ENCODE measurements around the gene TXNDC5. TPM values are rescaled to one million over a fixed set of nuclear protein-coding genes. Genes with fewer than 3 reads are reported as not detected.
A peak's percentile ranks its signal among the peaks of the same experiment; 100 is the strongest.
"Not testable (repeated sequence)": the region's sequence is repeated elsewhere in the genome, so short reads cannot be mapped to it uniquely, and the experiment has no call there.

TXNDC5 gene
- total RNA-seq, 1 donor: 365 TPM

DNA sequence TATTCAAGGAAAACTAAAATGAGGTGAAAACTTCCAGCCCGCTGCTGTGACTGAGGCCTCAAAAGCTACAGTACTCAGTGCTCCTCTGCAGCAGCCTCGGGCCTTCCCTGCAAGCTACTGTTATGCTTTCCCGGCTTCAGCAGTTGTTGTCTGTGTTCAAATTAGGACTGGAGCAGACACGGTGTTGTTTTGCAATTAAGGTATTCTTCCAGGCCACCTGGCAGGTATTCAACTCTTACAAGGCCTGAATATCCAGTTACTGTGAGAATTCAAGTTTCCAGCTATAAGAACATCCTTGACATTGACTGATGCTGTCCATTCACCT, 10.7 kb downstream of the TXNDC5 start:
- no peak overlapping the region for H3K4me3 ChIP-seq (ENCODE audit: low read depth, low read length)
- DNase-seq (ENCODE audit: low read depth): no peak
- TF ChIP-seq, protein P1, sequence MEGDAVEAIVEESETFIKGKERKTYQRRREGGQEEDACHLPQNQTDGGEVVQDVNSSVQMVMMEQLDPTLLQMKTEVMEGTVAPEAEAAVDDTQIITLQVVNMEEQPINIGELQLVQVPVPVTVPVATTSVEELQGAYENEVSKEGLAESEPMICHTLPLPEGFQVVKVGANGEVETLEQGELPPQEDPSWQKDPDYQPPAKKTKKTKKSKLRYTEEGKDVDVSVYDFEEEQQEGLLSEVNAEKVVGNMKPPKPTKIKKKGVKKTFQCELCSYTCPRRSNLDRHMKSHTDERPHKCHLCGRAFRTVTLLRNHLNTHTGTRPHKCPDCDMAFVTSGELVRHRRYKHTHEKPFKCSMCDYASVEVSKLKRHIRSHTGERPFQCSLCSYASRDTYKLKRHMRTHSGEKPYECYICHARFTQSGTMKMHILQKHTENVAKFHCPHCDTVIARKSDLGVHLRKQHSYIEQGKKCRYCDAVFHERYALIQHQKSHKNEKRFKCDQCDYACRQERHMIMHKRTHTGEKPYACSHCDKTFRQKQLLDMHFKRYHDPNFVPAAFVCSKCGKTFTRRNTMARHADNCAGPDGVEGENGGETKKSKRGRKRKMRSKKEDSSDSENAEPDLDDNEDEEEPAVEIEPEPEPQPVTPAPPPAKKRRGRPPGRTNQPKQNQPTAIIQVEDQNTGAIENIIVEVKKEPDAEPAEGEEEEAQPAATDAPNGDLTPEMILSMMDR (IDR thresholded peaks at IDR 0.05; ENCODE audit: insufficient read depth, low read depth, low read length): no peak

DNA sequence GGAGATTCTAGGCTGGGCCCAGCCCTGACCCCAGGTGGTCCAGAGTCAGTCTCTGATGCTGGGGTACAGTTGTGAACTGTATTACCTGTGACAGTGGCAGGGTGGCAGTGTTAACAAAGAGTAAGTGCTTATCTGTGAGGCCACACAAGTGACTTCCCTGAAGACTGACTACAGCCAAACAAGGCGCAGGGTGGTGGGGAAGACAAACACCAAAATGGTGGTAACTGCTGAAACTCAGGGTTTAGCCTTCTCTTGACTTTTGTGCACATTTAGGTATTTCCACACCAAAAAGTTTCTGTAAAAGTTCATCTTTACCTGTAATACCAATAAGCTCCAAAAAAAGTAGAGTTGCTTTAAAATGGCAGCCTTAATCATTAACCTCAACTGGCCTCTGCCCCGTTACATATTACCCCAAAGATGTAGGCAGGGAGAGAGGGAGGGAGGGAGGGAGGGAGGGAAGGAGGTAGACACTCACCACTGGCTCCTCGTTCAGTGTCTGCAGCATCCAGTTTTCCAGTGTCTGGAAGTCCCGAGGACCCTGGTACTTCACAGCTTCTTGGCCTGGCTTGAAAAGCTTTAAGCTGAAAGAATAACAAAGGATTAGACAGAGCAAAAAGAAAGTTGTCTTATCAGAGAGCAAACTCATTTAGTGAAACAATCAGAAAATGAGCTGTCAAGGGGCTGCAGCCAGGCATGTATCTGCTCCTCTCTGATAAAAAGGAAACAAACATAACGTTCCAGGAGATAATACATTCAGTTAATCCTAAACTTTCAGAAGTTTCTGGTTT, 11.3 kb downstream of the TXNDC5 start:
- DNase-seq (ENCODE audit: low read depth): no peak

DNA sequence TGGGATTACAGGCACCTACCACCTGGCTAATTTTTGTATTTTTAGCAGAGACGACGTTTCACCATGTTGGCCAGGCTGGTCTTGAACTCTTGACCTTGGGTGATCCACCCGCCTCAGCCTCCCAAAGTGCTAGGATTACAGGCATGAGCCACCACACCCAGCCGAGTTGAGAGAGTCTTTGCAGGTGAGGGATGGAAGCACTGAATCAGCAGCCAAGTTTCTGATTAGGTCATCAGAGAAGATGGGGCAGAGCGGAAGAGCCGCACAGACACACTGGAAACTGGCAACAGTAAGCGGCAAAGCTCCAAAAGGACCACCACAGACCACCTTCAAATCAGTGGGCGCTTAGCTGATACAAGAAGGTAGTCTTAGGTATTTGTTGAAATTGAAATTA, 12.4 kb downstream of the TXNDC5 start:
- H3K4me3 ChIP-seq (ENCODE audit: low read depth, low read length); DNase-seq (ENCODE audit: low read depth): not testable (repeated sequence)

More for the DNA sequence above, 11.3 kb downstream of the TXNDC5 start:
- H3K4me3 ChIP-seq (ENCODE audit: low read depth, low read length): no peak overlapping the region
- TF ChIP-seq, protein P1 (IDR thresholded peaks at IDR 0.05; ENCODE audit: insufficient read depth, low read depth, low read length): peak; percentile 10

DNA sequence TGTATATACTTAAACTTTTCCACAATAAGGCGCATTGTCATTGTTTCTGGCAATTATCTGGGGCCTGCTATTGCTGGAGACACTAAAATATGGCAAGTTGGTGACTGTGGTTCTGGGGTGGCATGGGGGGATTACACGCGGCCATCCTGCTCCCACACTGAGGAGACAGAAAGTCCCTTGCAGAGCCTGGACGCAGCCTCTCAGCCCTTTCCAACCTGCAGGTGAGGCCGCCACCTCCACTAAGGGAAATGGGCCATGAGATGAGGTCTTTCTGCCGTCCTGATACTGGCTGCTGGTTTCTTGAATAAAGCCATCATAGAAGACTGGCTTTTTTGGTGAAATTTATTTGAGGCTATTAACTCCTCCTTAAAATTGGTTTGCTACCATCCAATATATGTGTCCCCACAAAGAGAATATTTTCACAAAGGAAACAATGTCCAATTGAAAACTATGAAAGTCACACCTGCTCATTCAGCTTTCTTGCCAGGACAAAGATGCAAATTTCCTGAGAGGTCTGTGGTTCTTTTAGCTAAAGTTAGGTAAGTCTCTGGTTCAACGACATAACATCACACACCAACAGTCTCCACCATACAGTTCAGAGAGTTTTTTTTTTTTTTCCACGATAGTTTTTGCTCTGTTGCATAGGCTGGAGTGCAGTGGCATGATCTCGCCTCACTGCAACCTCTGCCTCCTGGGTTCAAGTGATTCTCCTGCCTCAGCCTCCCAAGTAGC, 13.0 kb downstream of the TXNDC5 start:
- no peak for DNase-seq (ENCODE audit: low read depth)
- TF ChIP-seq, protein P1 (IDR thresholded peaks at IDR 0.05; ENCODE audit: insufficient read depth, low read depth, low read length): no peak
- H3K4me3 ChIP-seq (ENCODE audit: low read depth, low read length): no peak overlapping the region

DNA sequence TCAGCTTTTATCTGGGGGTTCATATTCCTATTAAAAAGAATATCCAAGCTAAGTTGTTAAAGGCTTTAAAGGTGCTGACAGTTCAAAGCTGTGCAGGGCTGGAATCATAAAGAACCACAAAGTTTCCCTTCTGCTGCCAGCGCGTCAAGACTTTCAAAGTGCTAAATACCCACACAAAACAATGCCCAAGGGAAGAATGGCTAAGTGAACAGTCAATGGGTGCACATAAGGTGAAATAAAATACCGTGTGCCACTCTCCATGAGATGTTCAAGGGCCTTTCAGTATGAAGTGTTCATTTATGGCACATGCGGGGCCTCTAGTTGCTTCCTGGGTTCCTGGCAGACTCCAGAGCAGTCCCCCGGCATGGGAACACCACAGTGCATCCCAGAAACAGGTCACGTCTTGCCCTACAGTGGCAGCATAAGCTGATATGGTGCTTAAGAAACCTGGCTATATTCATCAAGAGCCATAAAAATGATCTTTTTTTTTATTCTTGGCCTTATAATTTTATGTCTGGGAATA, 14.1 kb downstream of the TXNDC5 start:
- no peak overlapping the region for H3K4me3 ChIP-seq (ENCODE audit: low read depth, low read length)
- no peak for DNase-seq (ENCODE audit: low read depth)
- TF ChIP-seq, protein P1 (IDR thresholded peaks at IDR 0.05; ENCODE audit: insufficient read depth, low read depth, low read length): no peak

DNA sequence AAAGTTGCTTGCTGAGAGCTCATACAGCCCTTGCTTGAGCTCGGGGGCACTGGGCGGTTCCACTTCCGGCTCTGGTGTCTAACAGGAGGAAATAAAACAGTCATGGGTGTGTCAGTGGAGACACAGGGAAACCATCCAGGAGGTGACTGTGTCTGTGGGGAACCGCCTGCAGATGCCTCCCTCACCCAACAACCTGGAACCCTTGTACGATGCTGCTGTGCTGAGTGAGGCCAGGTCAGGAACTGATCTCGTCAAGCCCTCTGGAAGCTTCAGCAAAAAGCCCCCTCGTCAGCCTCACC, 15.5 kb downstream of the TXNDC5 start:
- H3K4me3 ChIP-seq (ENCODE audit: low read depth, low read length): no peak overlapping the region
- DNase-seq (ENCODE audit: low read depth): no peak
- TF ChIP-seq, protein P1 (IDR thresholded peaks at IDR 0.05; ENCODE audit: insufficient read depth, low read depth, low read length): no peak

DNA sequence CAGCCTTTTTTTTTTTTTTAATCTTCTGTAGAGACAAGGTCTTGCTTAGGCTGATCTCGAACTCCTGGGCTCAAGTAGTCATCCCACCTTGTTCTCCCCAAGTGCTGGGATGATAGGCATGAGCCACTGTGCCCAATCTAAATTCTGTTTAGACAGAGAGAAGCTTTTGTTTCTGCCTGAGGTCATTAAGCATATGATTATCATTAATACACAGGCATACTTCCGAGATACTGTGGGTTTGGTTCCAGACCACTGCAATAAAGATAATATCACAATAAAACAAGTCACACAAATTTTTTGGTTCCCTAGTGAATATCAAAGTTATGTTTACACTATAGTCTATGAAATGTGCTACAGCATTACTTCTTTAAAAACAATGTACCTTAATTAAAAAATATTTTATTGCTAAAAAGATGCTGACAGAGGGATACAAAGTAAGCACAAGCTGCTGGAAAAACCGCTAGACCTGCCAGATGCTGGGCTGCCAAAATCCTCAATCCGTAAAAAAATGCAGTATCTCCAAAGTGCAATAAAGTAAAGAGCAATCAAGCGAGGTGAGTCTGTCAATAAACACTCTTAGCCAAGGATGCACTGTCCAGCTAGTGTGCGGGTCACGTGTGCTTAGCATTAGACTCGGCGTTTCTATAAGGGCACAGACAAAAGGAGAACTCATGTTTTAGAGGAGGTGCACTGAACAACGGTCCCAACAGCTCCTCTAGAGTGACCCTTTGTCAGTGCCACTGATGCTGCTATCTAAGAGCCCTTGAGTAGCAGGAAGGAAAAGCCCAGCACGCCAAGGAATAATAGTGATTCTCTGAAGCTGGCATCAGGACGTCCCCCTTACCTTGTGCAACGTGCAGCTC, 16.1 kb downstream of the TXNDC5 start:
- peak; percentile 17 for DNase-seq (ENCODE audit: low read depth)
- TF ChIP-seq, protein P1 (IDR thresholded peaks at IDR 0.05; ENCODE audit: insufficient read depth, low read depth, low read length): no peak

More for the DNA sequence above, 16.1 kb downstream of the TXNDC5 start:
- no peak overlapping the region for H3K4me3 ChIP-seq (ENCODE audit: low read depth, low read length)

Measured in fibroblast of villous mesenchyme (primary cell).